RWPE1 (cell line): Measurements from ENCODE around the gene BMP2K.

Source experiments
- CTCF ChIA-PET: fragments of 350-600 bp; sonication (Branson Sonifier 250); formaldehyde crosslinking; extraction: SDS; loops from one replicate; lab custom pipeline; 2021; lab: Yijun Ruan, JAX
- POLR2A ChIA-PET: fragments of 400-600 bp; formaldehyde crosslinking; extraction: SDS; loops from one replicate; lab custom pipeline; 2020; ENCODE audit warnings: antibody characterized with exemption; ENCODE audit not compliant: low non-redundant PET; lab: Yijun Ruan, JAX
- DNase-seq: peaks from one replicate; pipeline ENCODE4 v3.0.0; 2012; ENCODE audit warnings: low spot score
- H3K27ac ChIP-seq: fragments of 450-650 bp; 2 replicates; pipeline ENCODE4 v1.5.1; 2017
- TF ChIP-seq, protein P1 (sequence below): fragments of 450-650 bp; conservative IDR thresholded peaks from 2 replicates; pipeline ENCODE4 v1.5.1; 2017; ENCODE audit warnings: low read depth, mild to moderate bottlenecking

Gene BMP2K

DNA sequence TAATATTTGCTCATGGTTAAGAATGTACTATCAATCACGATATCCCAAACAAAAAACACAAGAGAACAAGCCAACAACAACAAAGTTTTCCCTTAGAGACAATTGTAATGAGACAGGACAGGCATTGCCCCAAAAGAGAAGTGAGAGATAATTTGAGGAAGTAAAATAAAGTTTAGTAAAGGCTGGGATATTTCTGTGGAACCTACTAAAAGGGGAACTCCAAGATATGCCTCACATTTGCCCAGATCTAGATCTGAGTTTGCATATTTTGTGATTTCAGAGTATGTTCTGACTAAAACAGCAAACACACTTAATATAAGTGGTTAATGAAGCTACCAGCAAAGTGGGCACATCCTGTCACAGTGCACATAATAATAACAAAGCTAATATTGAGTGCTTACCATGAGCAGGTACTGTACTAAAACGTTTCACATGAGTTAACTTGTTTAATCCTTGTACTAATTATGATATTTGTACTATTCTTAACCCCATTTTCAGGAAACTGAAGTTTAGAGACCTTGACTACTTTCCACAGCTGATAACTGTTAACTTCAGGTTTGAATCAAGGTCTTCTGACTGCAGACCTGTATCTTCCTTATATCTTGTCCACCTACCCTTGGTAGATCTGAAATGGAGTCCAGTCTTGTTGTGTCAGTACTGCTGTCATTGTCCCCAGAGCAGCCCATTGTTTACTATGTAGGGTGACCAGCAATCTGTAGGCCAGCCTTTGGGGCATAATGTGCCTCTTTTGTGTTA, 26.0 kb upstream of the BMP2K start:
- no peak for DNase-seq
- TF ChIP-seq, protein P1, sequence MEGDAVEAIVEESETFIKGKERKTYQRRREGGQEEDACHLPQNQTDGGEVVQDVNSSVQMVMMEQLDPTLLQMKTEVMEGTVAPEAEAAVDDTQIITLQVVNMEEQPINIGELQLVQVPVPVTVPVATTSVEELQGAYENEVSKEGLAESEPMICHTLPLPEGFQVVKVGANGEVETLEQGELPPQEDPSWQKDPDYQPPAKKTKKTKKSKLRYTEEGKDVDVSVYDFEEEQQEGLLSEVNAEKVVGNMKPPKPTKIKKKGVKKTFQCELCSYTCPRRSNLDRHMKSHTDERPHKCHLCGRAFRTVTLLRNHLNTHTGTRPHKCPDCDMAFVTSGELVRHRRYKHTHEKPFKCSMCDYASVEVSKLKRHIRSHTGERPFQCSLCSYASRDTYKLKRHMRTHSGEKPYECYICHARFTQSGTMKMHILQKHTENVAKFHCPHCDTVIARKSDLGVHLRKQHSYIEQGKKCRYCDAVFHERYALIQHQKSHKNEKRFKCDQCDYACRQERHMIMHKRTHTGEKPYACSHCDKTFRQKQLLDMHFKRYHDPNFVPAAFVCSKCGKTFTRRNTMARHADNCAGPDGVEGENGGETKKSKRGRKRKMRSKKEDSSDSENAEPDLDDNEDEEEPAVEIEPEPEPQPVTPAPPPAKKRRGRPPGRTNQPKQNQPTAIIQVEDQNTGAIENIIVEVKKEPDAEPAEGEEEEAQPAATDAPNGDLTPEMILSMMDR = no peak
- no peak overlapping the region for H3K27ac ChIP-seq
- CTCF ChIA-PET = no interaction called here
- POLR2A ChIA-PET = no interaction called here

GRCh38 chr4:78753091-78753490, 23.1 kb upstream of the BMP2K start:
- ChIA-PET CTCF (interaction anchor here (0.5 kb wide), 1 partner anchor 13 kb away, joined by 6 read pairs; no protein-coding TSS in a partner anchor), POLR2A (no interaction called here)
- no peak for DNase-seq
- TF ChIP-seq, protein P1 = no peak
- no peak overlapping the region for H3K27ac ChIP-seq

- TF ChIP-seq, protein P1 = no peak
- H3K27ac ChIP-seq = no peak overlapping the region
- ChIA-PET CTCF (no interaction called here), POLR2A (no interaction called here)
- DNase-seq = no peak
Observed at GRCh38 chr4:78754872-78755271, 21.3 kb upstream of the BMP2K start.

DNA sequence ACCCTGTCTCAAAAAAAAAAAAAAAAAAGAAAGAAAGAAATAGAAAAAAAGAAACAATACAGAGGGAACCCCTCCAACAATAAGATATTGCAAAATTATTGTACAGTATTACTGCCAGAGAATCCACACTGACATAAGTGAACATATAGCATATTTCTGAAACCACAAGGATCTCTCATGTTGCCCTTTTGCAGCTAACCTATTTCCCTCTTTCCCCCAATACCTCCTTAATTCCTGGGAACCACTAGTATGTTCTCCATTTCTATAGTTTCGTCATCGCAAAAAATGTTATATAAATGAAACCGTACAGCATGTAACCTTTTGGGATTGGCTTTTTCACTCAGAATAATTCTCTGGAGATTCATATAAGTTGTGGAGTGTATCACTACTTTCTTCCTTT, 20.0 kb upstream of the BMP2K start:
- POLR2A ChIA-PET = no interaction called here
- CTCF ChIA-PET = no interaction called here

DNA sequence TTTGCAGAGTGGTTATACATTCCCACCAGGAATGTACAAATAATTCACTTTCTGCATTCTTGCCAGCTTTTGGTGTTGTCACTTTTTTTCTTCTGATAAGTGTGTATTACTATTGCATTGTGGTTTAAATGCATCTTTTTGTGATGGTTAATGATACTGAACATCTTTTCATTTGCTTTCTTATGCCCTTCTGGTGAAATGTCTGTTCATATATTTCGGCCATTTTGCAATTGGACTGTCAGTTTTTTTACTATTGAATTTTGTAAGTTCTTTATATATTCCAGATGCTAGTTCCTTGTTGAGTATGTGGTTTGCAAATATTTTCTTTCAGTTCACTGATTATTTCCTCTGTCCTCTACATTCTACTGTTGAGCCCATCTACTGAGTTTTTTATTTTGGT, 19.4 kb upstream of the BMP2K start:
- TF ChIP-seq, protein P1 = no peak
- ChIA-PET CTCF (no interaction called here), POLR2A (no interaction called here)
- no peak for DNase-seq
- no peak overlapping the region for H3K27ac ChIP-seq

More for the DNA sequence above, 20.0 kb upstream of the BMP2K start:
- TF ChIP-seq, protein P1 = no peak
- H3K27ac ChIP-seq = no peak overlapping the region
- DNase-seq = no peak

- no peak for DNase-seq
- TF ChIP-seq, protein P1 = no peak
- POLR2A ChIA-PET = no interaction called here
- H3K27ac ChIP-seq = no peak overlapping the region
- CTCF ChIA-PET = no interaction called here
Observed at GRCh38 chr4:78757574-78757973, 18.6 kb upstream of the BMP2K start.
